ENCODE results near the gene ASB8.

DNA sequence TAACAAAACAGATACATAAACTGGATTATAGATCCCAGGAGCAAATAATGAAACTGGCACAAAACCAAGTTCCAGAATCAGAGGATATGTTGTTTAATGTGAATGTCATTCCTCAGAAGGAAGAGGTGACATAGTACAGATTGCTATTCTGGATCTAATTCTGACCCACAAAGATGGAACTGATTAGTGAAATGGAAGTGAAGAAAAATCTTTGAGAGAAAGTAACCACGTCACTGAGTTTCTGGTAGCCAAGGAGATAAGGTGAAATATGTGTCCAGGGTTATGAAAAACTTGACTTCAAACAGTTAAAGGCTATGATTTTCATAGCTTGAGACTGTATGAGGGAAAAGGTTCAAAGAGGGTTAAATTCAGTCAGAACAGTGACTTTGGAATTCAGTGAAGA is 37.5 kb upstream of the ASB8 start:
- TF ChIP-seq, protein P1, sequence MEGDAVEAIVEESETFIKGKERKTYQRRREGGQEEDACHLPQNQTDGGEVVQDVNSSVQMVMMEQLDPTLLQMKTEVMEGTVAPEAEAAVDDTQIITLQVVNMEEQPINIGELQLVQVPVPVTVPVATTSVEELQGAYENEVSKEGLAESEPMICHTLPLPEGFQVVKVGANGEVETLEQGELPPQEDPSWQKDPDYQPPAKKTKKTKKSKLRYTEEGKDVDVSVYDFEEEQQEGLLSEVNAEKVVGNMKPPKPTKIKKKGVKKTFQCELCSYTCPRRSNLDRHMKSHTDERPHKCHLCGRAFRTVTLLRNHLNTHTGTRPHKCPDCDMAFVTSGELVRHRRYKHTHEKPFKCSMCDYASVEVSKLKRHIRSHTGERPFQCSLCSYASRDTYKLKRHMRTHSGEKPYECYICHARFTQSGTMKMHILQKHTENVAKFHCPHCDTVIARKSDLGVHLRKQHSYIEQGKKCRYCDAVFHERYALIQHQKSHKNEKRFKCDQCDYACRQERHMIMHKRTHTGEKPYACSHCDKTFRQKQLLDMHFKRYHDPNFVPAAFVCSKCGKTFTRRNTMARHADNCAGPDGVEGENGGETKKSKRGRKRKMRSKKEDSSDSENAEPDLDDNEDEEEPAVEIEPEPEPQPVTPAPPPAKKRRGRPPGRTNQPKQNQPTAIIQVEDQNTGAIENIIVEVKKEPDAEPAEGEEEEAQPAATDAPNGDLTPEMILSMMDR (conservative IDR thresholded peaks at IDR 0.05; ENCODE audit: low read depth, low read length) = no peak
- TF ChIP-seq EZH2phosphoT487 (IDR thresholded peaks at IDR 0.05; ENCODE audit: borderline replicate concordance, low read length) (no peak), EZH2 (IDR thresholded peaks at IDR 0.05; ENCODE audit: low read length, unreplicated experiment) (no peak)
